HG03060 (cell line): Measurements from ENCODE around the gene CRBN.
A peak's percentile ranks its signal among the peaks of the same experiment; 100 is the strongest.

Experiments
- ATAC-seq: cut with Tn5 transposase; IDR thresholded peaks from one replicate; pipeline ENCODE4 v1.9.1; 2021; ENCODE audit warnings: low read depth, moderate number of reproducible peaks; ENCODE audit not compliant: unreplicated experiment

Gene CRBN

DNA sequence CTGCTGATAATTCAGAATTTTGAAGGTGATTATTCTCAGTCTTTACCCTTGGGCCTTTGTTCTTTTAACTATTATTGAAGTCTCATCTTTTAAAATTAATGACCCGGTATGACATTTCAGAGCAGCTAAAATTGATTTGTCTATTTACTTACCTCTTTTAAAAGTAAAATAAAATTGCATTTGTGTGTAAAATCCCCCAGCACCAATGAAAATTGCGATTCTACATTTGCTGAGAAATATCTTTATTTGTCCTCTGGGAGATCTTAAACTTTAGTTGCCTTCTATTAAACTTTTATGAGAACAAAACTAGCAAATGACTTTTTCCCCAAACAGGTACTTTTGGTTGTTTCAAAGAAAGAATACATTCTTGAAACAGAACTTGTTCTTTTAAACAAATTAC, 61.8 kb downstream of the CRBN start:
- ATAC-seq, result no peak

DNA sequence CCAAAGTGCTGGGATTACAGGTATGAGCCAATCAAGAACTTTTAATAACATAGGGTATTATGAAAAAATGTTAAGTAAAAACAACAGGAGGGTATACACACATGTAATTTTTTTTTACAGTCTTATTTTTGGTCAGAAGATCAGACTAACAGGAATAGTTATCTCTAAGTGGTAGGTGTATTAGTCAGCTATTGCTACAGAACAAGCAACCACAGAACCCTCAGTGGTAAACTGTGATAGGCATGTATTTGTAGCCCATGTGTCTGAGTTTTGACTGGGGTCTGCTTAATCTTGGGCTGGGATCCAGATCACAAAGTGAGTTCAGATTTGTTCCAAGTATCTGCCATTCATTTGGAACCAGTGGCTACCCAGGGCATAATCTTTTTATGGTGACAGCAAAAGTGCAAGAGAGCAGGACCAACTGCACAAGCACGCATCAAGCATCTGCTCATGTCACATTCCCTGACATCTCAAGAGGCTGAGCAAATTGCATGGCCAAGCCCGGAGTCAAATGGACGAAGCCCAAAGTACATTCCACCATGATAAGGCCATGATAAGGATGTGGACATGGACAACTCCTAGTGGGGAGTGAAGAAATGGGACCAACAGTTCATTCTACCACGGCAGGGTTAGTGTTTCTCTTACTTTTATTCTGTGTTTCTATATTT, 66.3 kb downstream of the CRBN start:
- no peak for ATAC-seq

DNA sequence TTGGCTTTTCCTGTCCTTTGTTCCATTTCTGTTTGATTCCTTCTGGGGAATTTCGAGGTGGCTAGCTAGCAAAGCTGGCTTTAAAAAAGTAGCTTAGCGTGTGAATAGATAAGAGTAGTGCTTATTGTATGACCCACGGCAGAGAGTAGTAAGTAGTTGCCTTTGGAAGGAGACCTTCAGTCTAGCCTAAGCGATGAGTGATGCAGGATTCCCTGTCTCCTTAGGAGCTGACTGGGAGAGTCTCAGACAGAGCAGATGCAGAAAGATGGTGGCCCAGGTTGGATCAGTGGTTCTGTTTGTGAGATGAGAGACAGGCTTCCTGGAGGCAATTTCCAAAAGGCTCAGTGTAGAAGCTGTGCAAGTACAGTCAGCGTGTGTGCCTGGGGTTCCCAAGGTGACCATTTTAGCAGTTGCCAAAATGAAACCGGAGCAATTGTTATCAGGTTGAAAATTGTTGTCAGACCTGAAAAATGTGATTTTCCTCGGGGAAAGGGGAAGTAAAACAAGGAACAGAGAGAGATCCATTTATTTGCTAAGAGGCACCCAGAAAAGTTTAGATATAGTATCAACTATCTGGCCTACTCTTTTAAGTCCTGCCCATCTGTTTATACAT, 68.6 kb downstream of the CRBN start:
- ATAC-seq, result no peak

DNA sequence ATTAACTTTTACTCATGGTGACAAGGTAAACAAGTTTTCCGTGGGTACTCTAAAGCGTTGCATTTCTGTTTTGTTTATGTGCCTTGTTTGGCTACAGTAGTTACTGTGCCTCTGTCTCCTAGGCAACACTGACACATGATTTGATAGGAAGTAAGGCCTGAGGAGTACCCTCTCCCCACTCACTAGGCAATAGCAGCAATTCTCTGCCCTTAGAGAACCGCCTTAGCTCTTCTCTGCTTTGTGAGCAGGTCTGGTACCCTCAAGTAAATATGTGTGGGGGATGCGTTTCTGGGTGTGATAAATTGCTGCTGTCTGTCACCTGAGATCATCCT, 69.2 kb downstream of the CRBN start, which contains the start of gene IL5RA:
Gene IL5RA (minus strand): TSS at position 76 of the 332 bp plus-strand sequence. CDS start 5,390 bp downstream, outside the sequence.
- no peak for ATAC-seq

DNA sequence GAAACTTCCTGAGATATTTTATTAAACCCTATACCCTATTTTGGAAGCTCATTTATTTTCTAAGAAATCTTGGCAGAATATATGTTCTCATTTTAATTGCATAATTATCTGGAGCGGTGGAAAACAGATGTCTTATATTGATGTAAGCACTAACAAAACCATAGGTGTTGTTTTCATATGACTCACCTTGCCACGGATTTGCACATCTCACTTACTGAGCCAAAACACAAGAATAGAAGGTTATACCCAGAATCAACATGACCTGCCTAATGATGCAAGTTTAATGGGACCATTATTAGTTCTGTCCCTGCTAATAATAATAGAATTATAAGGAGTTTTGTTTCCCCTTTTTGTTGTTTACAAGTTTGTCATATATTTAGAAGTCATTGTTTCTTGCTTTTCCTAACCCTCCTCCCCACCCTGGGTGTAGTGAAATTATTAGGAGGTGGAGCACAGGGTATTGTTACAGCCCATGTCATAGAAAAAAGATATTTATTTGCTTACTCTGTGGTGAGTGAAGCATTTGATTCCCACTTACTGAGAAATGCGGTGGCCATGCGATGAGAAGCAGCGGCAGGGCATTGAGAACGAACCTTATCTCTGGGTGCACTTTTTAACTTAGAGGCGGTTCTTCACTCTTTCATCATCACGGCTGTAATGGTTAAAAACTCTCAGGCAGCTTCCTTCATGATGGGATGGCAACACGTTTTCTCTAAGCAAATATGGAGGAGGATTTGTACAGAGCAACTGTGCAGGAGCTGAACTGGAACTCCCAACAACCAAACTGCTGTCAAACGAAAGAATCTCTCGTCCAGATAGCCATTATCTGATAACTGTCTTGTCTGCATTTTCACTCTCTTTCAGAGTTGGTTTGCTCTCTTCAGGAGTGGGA, 69.8 kb downstream of the CRBN start:
- ATAC-seq, result peak; percentile 79

DNA sequence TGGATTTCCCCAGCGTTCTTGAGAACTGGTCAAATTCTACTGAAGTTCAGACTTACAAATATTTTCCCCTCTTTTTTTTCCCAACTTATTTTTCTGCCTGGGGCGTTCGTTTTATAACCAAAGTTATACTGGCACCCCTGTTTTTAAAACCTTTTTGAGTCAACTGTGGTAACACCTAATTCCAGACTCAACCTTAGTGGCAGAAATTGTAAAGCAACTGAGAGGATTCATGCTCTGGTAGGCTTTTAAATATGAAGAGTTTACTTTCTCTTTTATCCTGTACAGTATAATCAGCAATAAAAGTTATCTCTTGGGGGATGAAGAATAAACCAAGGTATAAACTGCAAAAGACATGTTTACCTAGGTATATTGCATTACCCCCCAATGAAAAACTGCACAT, 71.6 kb downstream of the CRBN start:
- no peak for ATAC-seq

DNA sequence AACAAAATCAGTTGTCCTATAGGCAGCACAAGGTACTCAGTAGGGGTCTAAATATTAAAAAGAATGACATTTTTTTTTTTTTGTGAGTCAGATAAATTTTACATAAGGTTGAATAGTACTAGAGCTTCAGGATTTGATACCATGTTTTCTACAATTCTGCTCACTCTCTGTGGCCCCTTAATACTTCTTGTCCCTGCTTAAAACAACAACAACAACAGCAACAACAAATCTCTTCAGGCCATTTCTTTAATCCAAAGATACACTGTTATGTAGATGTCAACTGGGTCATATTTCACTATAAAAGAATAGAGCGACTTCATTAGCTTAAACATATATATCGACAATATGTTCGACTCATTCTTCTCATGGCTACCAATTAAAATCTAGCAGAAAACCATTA, 72.3 kb downstream of the CRBN start:
- ATAC-seq, result no peak

DNA sequence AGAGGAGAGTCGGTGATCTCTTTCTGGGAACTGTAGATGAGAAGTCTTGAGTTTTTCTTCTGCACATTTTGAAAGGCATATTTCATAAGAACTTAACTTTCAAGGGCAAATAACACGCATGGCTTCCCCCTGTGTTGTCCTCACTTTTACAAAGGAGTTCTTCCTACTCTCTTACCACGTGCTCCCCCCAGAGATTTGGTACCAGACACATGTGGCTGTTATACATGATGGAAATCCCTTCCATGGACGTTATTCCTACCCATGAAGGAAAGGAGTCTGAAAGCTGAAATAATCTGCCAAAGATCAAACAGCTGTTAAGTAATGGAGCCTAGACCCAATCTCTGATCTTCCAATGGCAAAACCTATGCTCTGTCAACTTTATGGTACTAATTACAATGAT, 73.7 kb downstream of the CRBN start:
- ATAC-seq, result no peak

DNA sequence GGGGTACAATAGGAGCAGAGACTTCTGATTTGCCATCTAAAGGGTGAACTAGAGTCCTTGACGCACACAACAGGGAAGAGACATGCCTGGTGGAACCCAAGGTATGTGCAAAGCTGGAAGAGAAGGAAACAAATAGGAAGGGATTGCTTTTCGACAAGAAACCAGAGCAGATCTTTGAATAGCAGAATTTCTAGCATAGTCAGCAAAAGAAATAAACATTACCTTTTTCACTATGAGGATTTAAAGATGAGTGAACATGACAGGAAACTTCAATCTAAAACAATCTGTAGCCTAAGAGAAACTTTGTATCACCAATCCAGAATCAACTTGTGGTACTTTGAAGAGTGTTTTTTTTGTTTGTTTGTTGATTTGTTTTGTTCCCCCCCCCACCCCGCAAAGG, 74.2 kb downstream of the CRBN start:
- no peak for ATAC-seq

DNA sequence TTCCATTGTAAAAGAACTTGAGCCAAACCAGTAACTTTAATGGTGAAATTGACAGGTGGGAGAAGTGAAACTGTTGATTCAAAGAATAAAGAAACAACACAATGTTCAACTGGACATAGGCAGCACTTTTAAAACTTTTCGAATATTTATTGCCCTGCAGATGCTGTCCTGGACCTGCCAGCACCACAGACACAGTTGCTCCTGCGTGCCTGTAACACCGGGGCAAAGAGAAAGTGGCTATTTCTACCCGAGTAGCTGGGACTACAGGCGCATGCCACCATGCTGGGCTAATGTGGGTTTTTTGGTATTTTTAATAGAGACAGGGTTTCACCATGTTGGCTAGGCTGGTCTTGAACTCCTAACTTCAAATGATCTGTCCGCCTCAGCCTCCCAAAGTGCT, 76.7 kb downstream of the CRBN start:
- ATAC-seq, result no peak

DNA sequence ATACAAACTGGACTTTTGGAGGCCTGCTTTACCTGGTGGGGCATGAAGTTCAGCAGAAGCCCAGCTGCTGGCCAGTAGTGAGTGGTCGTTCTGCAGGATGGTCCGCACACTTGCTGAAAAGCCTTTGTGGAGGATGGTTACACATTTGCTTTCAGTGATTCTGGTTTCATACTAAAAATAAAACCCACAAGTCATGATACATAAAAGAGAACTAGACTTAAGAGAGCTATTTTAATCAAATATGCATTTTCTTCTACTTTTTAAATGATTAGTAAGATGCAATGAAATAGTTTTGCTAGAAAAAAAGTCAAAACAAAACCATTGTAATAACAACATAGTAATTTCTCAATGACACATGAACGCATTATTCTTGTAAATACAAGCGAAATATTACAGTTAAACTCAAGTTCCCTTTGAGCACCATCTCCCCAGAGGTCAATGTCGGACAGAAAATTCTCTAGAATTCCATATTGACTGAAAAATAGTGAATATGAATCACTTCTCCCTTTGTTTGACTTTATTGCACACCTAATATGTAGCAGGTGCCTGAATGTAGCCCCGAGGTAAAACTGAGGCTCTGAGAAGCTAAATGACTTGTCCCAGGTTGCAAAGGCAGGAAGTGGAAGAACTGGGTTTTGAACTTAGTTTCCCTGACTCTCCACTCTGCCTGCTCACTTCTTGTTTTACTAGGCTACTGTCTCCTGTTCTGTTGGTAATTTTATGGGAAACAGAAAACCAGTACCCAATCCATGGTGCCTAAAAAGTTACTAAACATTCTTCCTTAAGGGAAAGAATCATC, 77.6 kb downstream of the CRBN start:
- ATAC-seq, result peak; percentile 60
